ENCODE results near the gene PRDM16.

PRDM16 gene

GRCh38 chr1:3389093-3389833 lies 320.3 kb downstream of the PRDM16 start:
- ATAC-seq: no peak
- TF ChIP-seq ESRRG (CRISPR knock-in tag; IDR thresholded peaks at IDR 0.05) (no peak), SNAI2 (CRISPR knock-in tag; IDR thresholded peaks at IDR 0.05) (no peak), PPARA (CRISPR knock-in tag; IDR thresholded peaks at IDR 0.05; ENCODE audit: borderline replicate concordance) (no peak), PATZ1 (CRISPR knock-in tag; IDR thresholded peaks at IDR 0.05; ENCODE audit: borderline replicate concordance) (no peak), OSR1 (CRISPR knock-in tag; IDR thresholded peaks at IDR 0.05) (no peak), ISL1 (CRISPR knock-in tag; IDR thresholded peaks at IDR 0.05) (no peak), RARB (CRISPR knock-in tag; IDR thresholded peaks at IDR 0.05) (no peak), ZNF565 (CRISPR knock-in tag; conservative IDR thresholded peaks at IDR 0.05; ENCODE audit: low read depth) (no peak), GLIS3 (CRISPR knock-in tag; IDR thresholded peaks at IDR 0.05) (no peak), ZFP3 (CRISPR knock-in tag; IDR thresholded peaks at IDR 0.05) (no peak), CSDC2 (CRISPR knock-in tag; IDR thresholded peaks at IDR 0.05) (no peak), ZNF70 (CRISPR knock-in tag; IDR thresholded peaks at IDR 0.05) (no peak)
- TF ChIP-seq, protein P1, sequence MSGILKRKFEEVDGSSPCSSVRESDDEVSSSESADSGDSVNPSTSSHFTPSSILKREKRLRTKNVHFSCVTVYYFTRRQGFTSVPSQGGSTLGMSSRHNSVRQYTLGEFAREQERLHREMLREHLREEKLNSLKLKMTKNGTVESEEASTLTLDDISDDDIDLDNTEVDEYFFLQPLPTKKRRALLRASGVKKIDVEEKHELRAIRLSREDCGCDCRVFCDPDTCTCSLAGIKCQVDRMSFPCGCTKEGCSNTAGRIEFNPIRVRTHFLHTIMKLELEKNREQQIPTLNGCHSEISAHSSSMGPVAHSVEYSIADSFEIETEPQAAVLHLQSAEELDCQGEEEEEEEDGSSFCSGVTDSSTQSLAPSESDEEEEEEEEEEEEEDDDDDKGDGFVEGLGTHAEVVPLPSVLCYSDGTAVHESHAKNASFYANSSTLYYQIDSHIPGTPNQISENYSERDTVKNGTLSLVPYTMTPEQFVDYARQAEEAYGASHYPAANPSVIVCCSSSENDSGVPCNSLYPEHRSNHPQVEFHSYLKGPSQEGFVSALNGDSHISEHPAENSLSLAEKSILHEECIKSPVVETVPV (CRISPR knock-in tag; IDR thresholded peaks at IDR 0.05): no peak

- no peak for ATAC-seq
- TF ChIP-seq SNAI2 (CRISPR knock-in tag; IDR thresholded peaks at IDR 0.05): no peak
- TF ChIP-seq PATZ1 (CRISPR knock-in tag; IDR thresholded peaks at IDR 0.05; ENCODE audit: borderline replicate concordance): no peak
These were observed 321.3 kb downstream of the PRDM16 start for GRCh38 chr1:3390291-3390690.

- no peak for ATAC-seq
- TF ChIP-seq ISL1 (CRISPR knock-in tag; IDR thresholded peaks at IDR 0.05) (no peak), ZNF70 (CRISPR knock-in tag; IDR thresholded peaks at IDR 0.05) (no peak), ESRRG (CRISPR knock-in tag; IDR thresholded peaks at IDR 0.05) (no peak), SNAI2 (CRISPR knock-in tag; IDR thresholded peaks at IDR 0.05) (no peak), BACH2 (CRISPR knock-in tag; IDR thresholded peaks at IDR 0.05; ENCODE audit: borderline replicate concordance) (no peak)
- TF ChIP-seq, protein P1 (CRISPR knock-in tag; IDR thresholded peaks at IDR 0.05): no peak
- TF ChIP-seq, protein P2, sequence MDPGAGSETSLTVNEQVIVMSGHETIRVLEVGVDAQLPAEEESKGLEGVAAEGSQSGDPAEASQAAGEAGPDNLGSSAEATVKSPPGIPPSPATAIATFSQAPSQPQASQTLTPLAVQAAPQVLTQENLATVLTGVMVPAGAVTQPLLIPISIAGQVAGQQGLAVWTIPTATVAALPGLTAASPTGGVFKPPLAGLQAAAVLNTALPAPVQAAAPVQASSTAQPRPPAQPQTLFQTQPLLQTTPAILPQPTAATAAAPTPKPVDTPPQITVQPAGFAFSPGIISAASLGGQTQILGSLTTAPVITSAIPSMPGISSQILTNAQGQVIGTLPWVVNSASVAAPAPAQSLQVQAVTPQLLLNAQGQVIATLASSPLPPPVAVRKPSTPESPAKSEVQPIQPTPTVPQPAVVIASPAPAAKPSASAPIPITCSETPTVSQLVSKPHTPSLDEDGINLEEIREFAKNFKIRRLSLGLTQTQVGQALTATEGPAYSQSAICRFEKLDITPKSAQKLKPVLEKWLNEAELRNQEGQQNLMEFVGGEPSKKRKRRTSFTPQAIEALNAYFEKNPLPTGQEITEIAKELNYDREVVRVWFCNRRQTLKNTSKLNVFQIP (CRISPR knock-in tag; IDR thresholded peaks at IDR 0.05; ENCODE audit: borderline replicate concordance, low read depth): no peak
These were observed 322.7 kb downstream of the PRDM16 start for GRCh38 chr1:3391711-3392110.

GRCh38 chr1:3393024-3393986 lies 324.3 kb downstream of the PRDM16 start:
- peak; percentile 16; the same call in 1 of the 3 replicates for ATAC-seq
- no peak for TF ChIP-seq PATZ1 (CRISPR knock-in tag; IDR thresholded peaks at IDR 0.05; ENCODE audit: borderline replicate concordance)
- TF ChIP-seq RARB (CRISPR knock-in tag; IDR thresholded peaks at IDR 0.05): no peak
- no peak for TF ChIP-seq ZC3H10 (CRISPR knock-in tag; IDR thresholded peaks at IDR 0.05)
- TF ChIP-seq, protein P2 (CRISPR knock-in tag; IDR thresholded peaks at IDR 0.05; ENCODE audit: borderline replicate concordance, low read depth): no peak
- TF ChIP-seq, protein P1 (CRISPR knock-in tag; IDR thresholded peaks at IDR 0.05): no peak
- no peak for TF ChIP-seq ZNF8 (CRISPR knock-in tag; IDR thresholded peaks at IDR 0.05)
- TF ChIP-seq GLIS3 (CRISPR knock-in tag; IDR thresholded peaks at IDR 0.05): no peak
- TF ChIP-seq ZFP3 (CRISPR knock-in tag; IDR thresholded peaks at IDR 0.05): no peak
